Caco-2 (cell line): ENCODE data around the gene DBX2. TPM values are rescaled to one million over a fixed set of nuclear protein-coding genes. Genes with fewer than 3 reads are reported as not detected.

Experiments used
- BruUV-seq: library from RNA; stranded (reverse); fragments of 400-500 nt; replicated peaks from 2 replicates; lab custom pipeline; 2021; lab: Mats Ljungman, UMichigan
- CTCF ChIA-PET: fragments of 300-600 bp; sonication (Branson Sonifier 250); formaldehyde crosslinking; loops from one replicate; lab custom pipeline; 2022; ENCODE audit warnings: antibody characterized with exemption; lab: Charles Lee
- POLR2A ChIA-PET: fragments of 300-600 bp; sonication (Branson Sonifier 250); formaldehyde crosslinking; loops from one replicate; lab custom pipeline; 2022; ENCODE audit warnings: antibody characterized with exemption; lab: Charles Lee
- DNase-seq, 2 experiments: peaks; one replicate each; pipeline versions ENCODE4 v3.0.0 to v3.0.0-alpha.2; 2020 to 2022
- H3K27me3 ChIP-seq: replicated peaks from 2 replicates; pipeline ENCODE4 v1.6.0; 2011; ENCODE audit warnings: low read length; ENCODE audit not compliant: control insufficient read depth, insufficient read depth
- H3K36me3 ChIP-seq: 2 replicates; pipeline ENCODE4 v1.5.1; 2011; ENCODE audit warnings: low read length; ENCODE audit not compliant: control insufficient read depth, insufficient read depth
- H3K4me1 ChIP-seq: fragments of 250-450 bp; sonication (Bioruptor Pico); 2 replicates; pipeline ENCODE4 v1.5.1; 2020; ENCODE audit warnings: mild to moderate bottlenecking
- H3K4me3 ChIP-seq: 2 replicates; pipeline ENCODE4 v1.5.1; 2011; ENCODE audit warnings: low read depth, mild to moderate bottlenecking, control low read depth, low read length
- H3K9me3 ChIP-seq: fragments of 250-450 bp; sonication (Bioruptor Pico); 2 replicates; pipeline ENCODE4 v1.5.1; 2020; ENCODE audit warnings: mild to moderate bottlenecking, moderate library complexity
- H3K27ac Mint-ChIP-seq: one replicate; pipeline ENCODE4 v1.8.0; 2022; ENCODE audit warnings: mixed read lengths; ENCODE audit not compliant: unreplicated experiment
- H3K27me3 Mint-ChIP-seq: one replicate; pipeline ENCODE4 v1.8.0; 2022; ENCODE audit warnings: mixed read lengths; ENCODE audit not compliant: insufficient read depth, unreplicated experiment
- H3K36me3 Mint-ChIP-seq: one replicate; pipeline ENCODE4 v1.8.0; 2022; ENCODE audit warnings: mild to moderate bottlenecking, mixed read lengths; ENCODE audit not compliant: insufficient read depth, unreplicated experiment
- H3K4me1 Mint-ChIP-seq: one replicate; pipeline ENCODE4 v1.8.0; 2022; ENCODE audit warnings: low read depth, mixed read lengths; ENCODE audit not compliant: unreplicated experiment
- H3K4me3 Mint-ChIP-seq: one replicate; pipeline ENCODE4 v1.8.0; 2022; ENCODE audit warnings: mild to moderate bottlenecking, moderate library complexity, mixed read lengths; ENCODE audit not compliant: unreplicated experiment
- H3K9me3 Mint-ChIP-seq: one replicate; pipeline ENCODE4 v1.8.0; 2022; ENCODE audit warnings: mixed read lengths; ENCODE audit not compliant: unreplicated experiment
- intact Hi-C: fragments of 100-400 bp; cut with micrococcal nuclease; formaldehyde crosslinking; loops from one replicate; pipeline ENCODE4 v1.10.0; 2022; ENCODE audit not compliant: unreplicated experiment
- total RNA-seq: library from RNA; stranded (reverse); gene quantifications from 2 replicates; pipeline ENCODE4 v1.2.3, GENCODE V29; 2022
- TF ChIP-seq, protein P1 (sequence below), 2 experiments: fragments of 200-600 bp in 1 of 2; IDR thresholded peaks; 1 replicate in 1 of 2; 2 replicates in 1 of 2; pipeline versions ENCODE4 v1.5.1 to v1.8.0; 2011 to 2022; ENCODE audit warnings: antibody characterized with exemption in 1 of 2, control low read depth in 1 of 2, inconsistent platforms in 1 of 2, low read depth in 1 of 2, low read length in 1 of 2, mild to moderate bottlenecking in 1 of 2, moderate library complexity in 1 of 2; ENCODE audit not compliant: insufficient read depth in 1 of 2, severe bottlenecking in 1 of 2, unreplicated experiment in 1 of 2

DBX2 gene
- total RNA-seq, 1 experiment from 2014 or later, result not detected

DNA sequence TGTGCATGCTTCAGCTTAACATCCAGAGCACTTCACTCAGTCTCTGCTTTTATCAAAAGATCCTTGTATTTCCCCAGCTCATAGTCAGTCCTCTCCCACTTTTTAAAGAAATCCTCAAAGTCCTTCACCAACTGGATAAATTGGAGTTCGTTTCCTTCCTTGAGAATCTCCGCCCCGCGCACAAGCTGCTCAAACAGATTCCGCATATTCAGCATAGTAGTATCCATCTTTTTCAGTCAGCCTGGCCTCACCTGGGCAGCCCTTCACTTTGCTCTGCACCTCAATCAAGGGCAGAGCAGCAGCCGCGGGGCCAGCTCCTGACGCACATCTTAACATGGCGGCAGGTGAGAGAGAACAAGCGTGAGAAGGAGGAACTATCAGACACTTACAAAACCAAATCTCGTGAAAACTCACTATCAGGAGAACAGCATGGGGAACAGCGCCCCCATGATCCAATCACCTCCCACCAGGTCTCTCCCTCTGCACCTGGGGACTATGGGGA, 14.3 kb upstream of the DBX2 start:
- Mint-ChIP-seq H3K27ac (no peak overlapping the region), H3K27me3 (peaks cover 26% of the 10 kb centered on the region), H3K4me1 (no peaks in the 10 kb centered on the region), H3K9me3 (peaks cover 9% of the 10 kb centered on the region), H3K36me3 (no peaks in the 10 kb centered on the region), H3K4me3 (no peak overlapping the region)
- no peaks in the 10 kb centered on the region for H3K27me3 ChIP-seq
- H3K36me3 ChIP-seq, result no peaks in the 10 kb centered on the region
- POLR2A ChIA-PET, result no interaction called here
- TF ChIP-seq, protein P1, sequence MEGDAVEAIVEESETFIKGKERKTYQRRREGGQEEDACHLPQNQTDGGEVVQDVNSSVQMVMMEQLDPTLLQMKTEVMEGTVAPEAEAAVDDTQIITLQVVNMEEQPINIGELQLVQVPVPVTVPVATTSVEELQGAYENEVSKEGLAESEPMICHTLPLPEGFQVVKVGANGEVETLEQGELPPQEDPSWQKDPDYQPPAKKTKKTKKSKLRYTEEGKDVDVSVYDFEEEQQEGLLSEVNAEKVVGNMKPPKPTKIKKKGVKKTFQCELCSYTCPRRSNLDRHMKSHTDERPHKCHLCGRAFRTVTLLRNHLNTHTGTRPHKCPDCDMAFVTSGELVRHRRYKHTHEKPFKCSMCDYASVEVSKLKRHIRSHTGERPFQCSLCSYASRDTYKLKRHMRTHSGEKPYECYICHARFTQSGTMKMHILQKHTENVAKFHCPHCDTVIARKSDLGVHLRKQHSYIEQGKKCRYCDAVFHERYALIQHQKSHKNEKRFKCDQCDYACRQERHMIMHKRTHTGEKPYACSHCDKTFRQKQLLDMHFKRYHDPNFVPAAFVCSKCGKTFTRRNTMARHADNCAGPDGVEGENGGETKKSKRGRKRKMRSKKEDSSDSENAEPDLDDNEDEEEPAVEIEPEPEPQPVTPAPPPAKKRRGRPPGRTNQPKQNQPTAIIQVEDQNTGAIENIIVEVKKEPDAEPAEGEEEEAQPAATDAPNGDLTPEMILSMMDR (IDR thresholded peaks at IDR 0.05; ENCODE audit: insufficient read depth in 1 of 2, low read depth in 1 of 2, low read length in 1 of 2, severe bottlenecking in 1 of 2, unreplicated experiment in 1 of 2), result no peak
- intact Hi-C loops, result no loop called here
- no peaks in the 10 kb centered on the region for H3K4me1 ChIP-seq
- no TSS peak for BruUV-seq
- no peak for DNase-seq
- H3K4me3 ChIP-seq, result no peak overlapping the region
- CTCF ChIA-PET, result no interaction called here
- peaks cover 7% of the 10 kb centered on the region; the same call in 1 of the 2 replicates for H3K9me3 ChIP-seq

DNA sequence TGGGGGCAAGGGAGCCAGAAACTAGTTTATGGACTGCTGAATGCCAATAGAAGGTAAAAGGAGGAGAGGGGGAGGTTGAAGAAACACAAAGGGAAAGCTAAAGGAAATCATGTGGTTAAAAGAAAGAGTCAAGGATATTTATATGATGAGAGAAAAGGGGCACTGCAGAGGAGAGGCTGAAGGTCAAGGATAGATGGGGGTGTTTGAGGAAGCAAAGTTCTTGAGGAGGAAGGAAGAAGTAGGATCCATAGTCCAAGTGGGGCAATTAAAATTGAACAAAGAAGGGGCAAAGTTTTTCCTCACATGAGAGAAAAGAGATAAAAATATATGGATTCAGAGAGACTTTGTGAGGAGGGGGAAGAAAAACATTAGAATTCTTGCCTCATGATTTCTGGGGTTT, 10.1 kb upstream of the DBX2 start:
- POLR2A ChIA-PET, result no interaction called here
- H3K4me1 Mint-ChIP-seq, result no peaks in the 10 kb centered on the region
- Histone ChIP-seq H3K27me3 (no peaks in the 10 kb centered on the region), H3K4me3 (no peak overlapping the region), H3K9me3 (0 out of 2 replicates have a peak, but pooled peaks cover 4% of the 10 kb centered on the region), H3K4me1 (no peaks in the 10 kb centered on the region), H3K36me3 (no peaks in the 10 kb centered on the region)
- peaks cover 30% of the 10 kb centered on the region for H3K27me3 Mint-ChIP-seq
- BruUV-seq, result no TSS peak
- no peak overlapping the region for H3K4me3 Mint-ChIP-seq
- intact Hi-C loops, result no loop called here
- H3K36me3 Mint-ChIP-seq, result no peaks in the 10 kb centered on the region
- TF ChIP-seq, protein P1 (IDR thresholded peaks at IDR 0.05; ENCODE audit: insufficient read depth in 1 of 2, low read depth in 1 of 2, low read length in 1 of 2, severe bottlenecking in 1 of 2, unreplicated experiment in 1 of 2), result no peak
- CTCF ChIA-PET, result no interaction called here
- H3K27ac Mint-ChIP-seq, result no peak overlapping the region
- H3K9me3 Mint-ChIP-seq, result no peaks in the 10 kb centered on the region
- no peak for DNase-seq

GRCh38 chr12:45051572-45052125, 750 bp upstream of the DBX2 start:
- POLR2A ChIA-PET, result no interaction called here
- no peak overlapping the region for H3K27ac Mint-ChIP-seq
- BruUV-seq, result no TSS peak
- Histone ChIP-seq H3K9me3 (no peaks in the 10 kb centered on the region), H3K36me3 (no peaks in the 10 kb centered on the region), H3K27me3 (no peaks in the 10 kb centered on the region; the same call in 1 of the 2 replicates), H3K4me1 (no peaks in the 10 kb centered on the region), H3K4me3 (no peak overlapping the region)
- TF ChIP-seq, protein P1 (IDR thresholded peaks at IDR 0.05; ENCODE audit: insufficient read depth in 1 of 2, low read depth in 1 of 2, low read length in 1 of 2, severe bottlenecking in 1 of 2, unreplicated experiment in 1 of 2), result no peak
- H3K4me3 Mint-ChIP-seq, result peak overlapping the region; percentile 52
- H3K27me3 Mint-ChIP-seq, result peaks cover 33% of the 10 kb centered on the region
- DNase-seq, result no peak
- CTCF ChIA-PET, result no interaction called here
- intact Hi-C loops, result no loop called here
- H3K36me3 Mint-ChIP-seq, result no peaks in the 10 kb centered on the region
- no peaks in the 10 kb centered on the region for H3K4me1 Mint-ChIP-seq
- no peaks in the 10 kb centered on the region for H3K9me3 Mint-ChIP-seq
